Trophoblast cell (in vitro differentiated cells and primary cell): ENCODE measurements around the gene OR5A2.

Experiments
- DNase-seq, 2 donors: peaks; one replicate each; pipeline ENCODE4 v3.0.0-alpha.2; 2016
- H2AFZ ChIP-seq: 2 replicates; pipeline ENCODE4 v1.6.1; 2013; ENCODE audit warnings: low read length, moderate library complexity, mild to moderate bottlenecking; ENCODE audit not compliant: insufficient read depth, poor library complexity
- H2AK5ac ChIP-seq: 2 replicates; pipeline ENCODE4 v1.6.1; 2013; ENCODE audit warnings: mild to moderate bottlenecking, low read length
- H2BK120ac ChIP-seq: 2 replicates; pipeline ENCODE4 v1.6.1; 2013; ENCODE audit warnings: low read length, mild to moderate bottlenecking, moderate library complexity; ENCODE audit not compliant: insufficient read depth, poor library complexity
- H2BK12ac ChIP-seq: 2 replicates; pipeline ENCODE4 v1.6.1; 2013; ENCODE audit warnings: mild to moderate bottlenecking, low read length, moderate library complexity
- H2BK5ac ChIP-seq: 2 replicates; pipeline ENCODE4 v1.6.1; 2013; ENCODE audit warnings: low read length, low read depth, moderate library complexity, mild to moderate bottlenecking; ENCODE audit not compliant: poor library complexity
- H3K14ac ChIP-seq: 2 replicates; pipeline ENCODE4 v1.6.1; 2013; ENCODE audit warnings: mild to moderate bottlenecking, low read length
- H3K18ac ChIP-seq: 2 replicates; pipeline ENCODE4 v1.6.1; 2013; ENCODE audit warnings: mild to moderate bottlenecking, low read length
- H3K23ac ChIP-seq: 2 replicates; pipeline ENCODE4 v1.6.1; 2013; ENCODE audit warnings: low read length
- H3K27ac ChIP-seq: 2 replicates; pipeline ENCODE4 v1.5.1; 2013; ENCODE audit warnings: low read depth, mild to moderate bottlenecking, inconsistent platforms, low read length, moderate library complexity
- H3K27me3 ChIP-seq: 2 replicates; pipeline ENCODE4 v1.6.1; 2013; ENCODE audit warnings: inconsistent platforms, mild to moderate bottlenecking, low read length, moderate library complexity; ENCODE audit not compliant: insufficient read depth
- H3K36me3 ChIP-seq, 2 experiments: 1 replicate in 1 of 2; 2 replicates in 1 of 2; pipeline ENCODE4 v1.6.1; 2013; ENCODE audit warnings: low read length in 2 of 2, mild to moderate bottlenecking in 2 of 2, moderate library complexity in 1 of 2; ENCODE audit not compliant: insufficient read depth in 2 of 2, control insufficient read depth in 1 of 2
- H3K4ac ChIP-seq: 2 replicates; pipeline ENCODE4 v1.6.1; 2013; ENCODE audit warnings: low read depth, mild to moderate bottlenecking, low read length, moderate library complexity
- H3K4me1 ChIP-seq, 2 experiments: 1 replicate in 1 of 2; 2 replicates in 1 of 2; pipeline ENCODE4 v1.6.1; 2013; ENCODE audit warnings: low read length in 2 of 2, mild to moderate bottlenecking in 2 of 2, moderate library complexity in 1 of 2; ENCODE audit not compliant: insufficient read depth in 2 of 2, control insufficient read depth in 1 of 2
- H3K4me2 ChIP-seq: 2 replicates; pipeline ENCODE4 v1.6.1; 2013; ENCODE audit warnings: inconsistent platforms, mild to moderate bottlenecking, low read length, moderate library complexity
- H3K4me3 ChIP-seq: 2 replicates; pipeline ENCODE4 v1.5.1; 2013; ENCODE audit warnings: mild to moderate bottlenecking, low read depth, low read length, inconsistent platforms
- H3K79me1 ChIP-seq: one replicate; pipeline ENCODE4 v1.6.1; 2013; ENCODE audit warnings: low read length
- H3K79me2 ChIP-seq: 2 replicates; pipeline ENCODE4 v1.6.1; 2013; ENCODE audit warnings: low read length, mild to moderate bottlenecking; ENCODE audit not compliant: control insufficient read depth, insufficient read depth, poor library complexity
- H3K9ac ChIP-seq: 2 replicates; pipeline ENCODE4 v1.6.1; 2013; ENCODE audit warnings: mild to moderate bottlenecking, low read length
- H3K9me3 ChIP-seq: 2 replicates; pipeline ENCODE4 v1.6.1; 2013; ENCODE audit warnings: low read depth, mild to moderate bottlenecking, control low read depth, inconsistent platforms, low read length; ENCODE audit not compliant: insufficient read depth
- H4K12ac ChIP-seq: 2 replicates; pipeline ENCODE4 v1.6.1; 2013; ENCODE audit warnings: low read depth, mild to moderate bottlenecking, low read length, moderate library complexity
- H4K8ac ChIP-seq: 2 replicates; pipeline ENCODE4 v1.6.1; 2013; ENCODE audit warnings: low read depth, mild to moderate bottlenecking, low read length, moderate library complexity
- H4K91ac ChIP-seq: one replicate; pipeline ENCODE4 v1.6.1; 2013; ENCODE audit warnings: low read depth, mild to moderate bottlenecking, low read length, moderate library complexity
- WGBS: extraction: QIAGEN DNeasy Blood & Tissue Kit; methylation state at CpG from one replicate; pipeline ENCODE4 v1.1.7; 2013; ENCODE audit warnings: missing lambda C conversion rate; ENCODE audit not compliant: insufficient read length, insufficient coverage; ENCODE audit errors: extremely low coverage; 5-methylcytosine and 5-hydroxymethylcytosine counted together

Gene OR5A2

DNA sequence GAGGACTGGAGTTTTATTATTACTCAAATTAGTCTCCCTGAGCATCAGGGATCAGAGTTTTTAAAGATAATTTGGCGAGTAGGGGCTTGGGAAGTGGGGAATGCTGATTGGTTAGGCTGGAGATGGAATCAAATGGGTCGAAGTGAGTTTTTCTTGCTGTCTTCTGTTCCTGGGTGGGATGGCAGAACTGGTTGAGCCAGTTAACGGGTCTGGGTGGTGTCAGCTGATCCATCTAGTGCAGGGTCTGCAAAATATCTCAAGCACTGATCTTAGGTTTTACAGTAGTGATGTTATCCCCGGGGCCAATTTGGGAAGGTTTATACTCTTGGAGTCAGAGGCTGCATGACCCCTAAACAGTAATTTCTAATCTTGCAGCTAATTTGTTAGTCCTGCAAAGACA, 1.1 kb downstream of the OR5A2 start:
- Histone ChIP-seq H2BK12ac (no peak overlapping the region), H3K4me1 (peaks cover 2 to 13% of the 10 kb centered on the region in 2 experiments), H2BK120ac (no peak overlapping the region), H3K23ac (no peak overlapping the region), H3K18ac (no peak overlapping the region), H4K8ac (no peak overlapping the region), H2BK5ac (no peak overlapping the region), H3K4ac (no peak overlapping the region), H3K9ac (no peak overlapping the region), H3K27me3 (no peaks in the 10 kb centered on the region), H3K27ac (peak overlapping the region; percentile 40), H3K9me3 (no peaks in the 10 kb centered on the region), H2AK5ac (no peak overlapping the region), H2AFZ (no peak overlapping the region), H3K36me3 (no peaks in the 10 kb centered on the region), H4K91ac (no peak overlapping the region), H3K4me3 (no peak overlapping the region), H3K79me1 (no peaks in the 10 kb centered on the region), H4K12ac (no peak overlapping the region), H3K4me2 (peak overlapping the region; percentile 30), H3K79me2 (no peaks in the 10 kb centered on the region), H3K14ac (no peak overlapping the region)
- WGBS, result no CpG with 5 or more reads among the region's 4 CpGs
- DNase-seq, result no peak

DNA sequence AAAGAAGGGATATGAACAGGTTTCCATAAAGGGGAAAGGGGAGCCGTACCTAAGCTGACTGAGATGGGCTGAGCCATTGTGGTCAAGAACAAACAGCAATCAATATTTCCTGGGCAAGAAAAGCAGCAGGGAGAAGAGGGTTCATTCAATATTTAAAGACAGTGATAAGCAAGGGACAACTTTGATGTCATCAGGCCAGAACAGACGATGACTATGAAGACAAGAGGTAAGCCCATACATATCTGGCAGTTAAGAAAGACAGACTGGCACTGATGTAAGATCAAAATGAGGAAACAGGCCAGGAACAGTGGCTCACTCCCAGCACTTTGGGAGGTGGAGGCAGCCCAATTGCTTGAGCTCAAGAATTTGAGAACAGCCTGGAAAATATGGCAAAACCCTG, 2.4 kb downstream of the OR5A2 start:
- H4K8ac ChIP-seq, result no peak overlapping the region
- H2AK5ac ChIP-seq, result no peak overlapping the region
- H3K14ac ChIP-seq, result no peak overlapping the region
- H3K4me1 ChIP-seq, result peaks cover 2 to 13% of the 10 kb centered on the region in 2 experiments
- H3K18ac ChIP-seq, result no peak overlapping the region
- no peaks in the 10 kb centered on the region for H3K79me2 ChIP-seq
- no peak overlapping the region for H4K12ac ChIP-seq
- H2BK5ac ChIP-seq, result no peak overlapping the region
- no peak overlapping the region for H3K9ac ChIP-seq
- no peaks in the 10 kb centered on the region for H3K27me3 ChIP-seq
- H2AFZ ChIP-seq, result no peak overlapping the region
- H2BK12ac ChIP-seq, result no peak overlapping the region
- WGBS, result no CpG with 5 or more reads among the region's 2 CpGs
- H3K27ac ChIP-seq, result no peak overlapping the region
- no peaks in the 10 kb centered on the region for H3K9me3 ChIP-seq
- no peak for DNase-seq
- H3K79me1 ChIP-seq, result no peaks in the 10 kb centered on the region
- H3K4ac ChIP-seq, result no peak overlapping the region
- no peak overlapping the region for H4K91ac ChIP-seq
- H3K4me2 ChIP-seq, result no peak overlapping the region
- no peak overlapping the region for H3K23ac ChIP-seq
- no peaks in the 10 kb centered on the region for H3K36me3 ChIP-seq
- no peak overlapping the region for H3K4me3 ChIP-seq
- peak overlapping the region; percentile 3 for H2BK120ac ChIP-seq

DNA sequence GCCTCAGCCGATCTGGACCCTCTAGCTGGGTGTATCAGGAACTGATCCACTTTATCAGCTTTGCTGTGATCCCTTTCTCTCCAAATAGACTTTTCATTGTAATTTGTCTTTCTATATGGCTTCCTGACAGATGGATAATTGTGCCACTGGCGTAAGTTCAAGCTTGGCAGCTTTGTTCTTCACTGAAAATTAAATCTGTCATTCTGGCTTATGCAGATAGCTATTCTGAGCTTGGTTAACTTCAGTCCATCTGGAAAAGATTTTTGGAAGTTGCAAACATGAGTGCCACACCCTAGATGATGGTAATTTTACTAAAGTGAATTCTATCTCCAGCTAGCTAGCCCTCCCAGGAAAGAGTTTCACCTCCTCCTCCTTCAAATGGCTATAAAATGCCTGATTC, 8.1 kb downstream of the OR5A2 start:
- WGBS, result no CpG with 5 or more reads among the region's 2 CpGs

DNA sequence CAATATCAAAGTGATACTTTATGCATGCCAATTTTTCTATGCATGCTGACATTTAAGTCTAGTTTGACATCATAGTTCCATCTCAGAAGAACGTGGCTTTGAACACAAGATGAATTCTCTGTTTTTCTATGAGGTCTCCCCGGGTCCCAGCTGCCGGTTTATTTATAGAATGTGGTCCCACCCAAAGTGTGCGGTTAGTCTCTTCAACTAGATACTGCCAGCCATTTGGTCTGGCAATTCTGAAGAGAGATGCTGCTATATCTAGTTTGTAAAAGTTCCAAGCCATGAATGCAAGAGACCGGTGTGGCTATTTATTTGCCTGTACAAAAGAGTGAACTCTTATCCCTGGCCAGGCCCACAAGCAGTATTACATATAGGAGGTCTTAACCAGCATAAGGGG, 9.2 kb downstream of the OR5A2 start:
- no peak overlapping the region for H2AFZ ChIP-seq
- WGBS, result no CpG with 5 or more reads among the region's 5 CpGs
- no peak overlapping the region for H3K27ac ChIP-seq

More for the DNA sequence above, 8.1 kb downstream of the OR5A2 start:
- Histone ChIP-seq H2BK5ac (no peak overlapping the region), H4K12ac (no peak overlapping the region), H3K18ac (no peak overlapping the region), H3K4me1 (no peaks in the 10 kb centered on the region), H3K9ac (no peak overlapping the region), H3K4me3 (no peak overlapping the region), H3K4ac (no peak overlapping the region), H4K91ac (no peak overlapping the region), H3K79me2 (no peaks in the 10 kb centered on the region), H2AFZ (no peak overlapping the region), H3K79me1 (no peaks in the 10 kb centered on the region), H3K36me3 (no peaks in the 10 kb centered on the region), H2AK5ac (no peak overlapping the region), H3K14ac (no peak overlapping the region), H3K27ac (no peak overlapping the region), H3K27me3 (no peaks in the 10 kb centered on the region), H3K23ac (no peak overlapping the region), H3K9me3 (no peaks in the 10 kb centered on the region), H4K8ac (no peak overlapping the region), H2BK12ac (no peak overlapping the region), H2BK120ac (no peak overlapping the region), H3K4me2 (no peak overlapping the region)
- no peak for DNase-seq

More for the DNA sequence above, 9.2 kb downstream of the OR5A2 start:
- Histone ChIP-seq H2AK5ac (no peak overlapping the region), H3K9me3 (no peaks in the 10 kb centered on the region), H3K36me3 (no peaks in the 10 kb centered on the region), H3K4me1 (no peaks in the 10 kb centered on the region), H3K79me2 (no peaks in the 10 kb centered on the region), H4K12ac (no peak overlapping the region), H2BK5ac (no peak overlapping the region), H3K9ac (no peak overlapping the region), H2BK120ac (no peak overlapping the region), H3K79me1 (no peaks in the 10 kb centered on the region), H3K18ac (no peak overlapping the region), H4K8ac (no peak overlapping the region), H3K23ac (no peak overlapping the region), H3K4me3 (no peak overlapping the region), H2BK12ac (no peak overlapping the region), H3K27me3 (no peaks in the 10 kb centered on the region), H3K4me2 (no peak overlapping the region), H3K14ac (no peak overlapping the region), H4K91ac (no peak overlapping the region), H3K4ac (no peak overlapping the region)
- no peak for DNase-seq
